ENCODE results near the gene IZUMO4. TPM values are rescaled to one million over a fixed set of nuclear protein-coding genes. Genes with fewer than 3 reads are reported as not detected.
"Not testable (repeated sequence)": the region's sequence is repeated elsewhere in the genome, so short reads cannot be mapped to it uniquely, and the experiment has no call there.

Gene IZUMO4
- polyA plus RNA-seq, 4 donors, result 4.0 to 9.2 (median 7.4) TPM

DNA sequence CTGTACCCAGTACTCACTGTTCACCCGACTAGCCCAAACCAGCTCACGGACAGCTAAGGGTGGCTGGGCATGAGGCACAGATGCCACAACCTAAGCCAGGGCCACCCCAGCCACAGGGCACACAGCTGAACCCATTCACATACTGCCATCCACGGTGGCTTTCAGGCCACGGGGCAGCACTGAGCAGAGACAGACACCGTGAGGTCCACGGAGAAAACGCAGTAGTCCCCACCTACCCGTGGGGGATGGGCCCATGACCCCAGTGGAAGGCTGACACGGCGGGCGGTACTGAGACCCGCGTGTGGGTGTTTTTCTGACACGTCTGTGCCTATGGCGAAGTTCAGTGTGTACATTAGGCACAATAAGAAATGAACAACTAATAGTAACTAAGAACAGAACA is 25.5 kb downstream of the IZUMO4 start:
- DNase-seq (ENCODE audit: low read depth in 4 of 4, low spot score in 2 of 4), result no peak

DNA sequence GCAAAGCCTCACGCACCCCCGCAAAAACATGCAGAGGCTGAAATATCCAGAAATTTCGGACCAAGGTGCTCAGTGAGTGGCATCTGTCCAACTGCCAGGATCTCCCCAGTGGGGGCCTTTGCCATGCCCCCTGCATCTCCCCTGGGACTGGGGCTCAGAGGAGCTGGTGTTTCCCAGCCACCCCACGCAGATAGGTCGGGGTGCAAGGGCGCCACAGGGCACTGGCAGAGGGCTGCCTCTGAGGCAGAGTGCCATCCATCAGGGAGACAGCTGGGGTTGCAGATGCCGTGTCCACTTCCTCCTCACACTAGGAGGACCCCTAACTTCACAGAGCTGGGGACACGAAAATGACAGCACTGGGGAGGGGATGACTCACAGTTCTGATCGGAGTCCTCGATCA is 26.3 kb downstream of the IZUMO4 start:
- no peak for DNase-seq (ENCODE audit: low read depth in 4 of 4, low spot score in 2 of 4)

DNA sequence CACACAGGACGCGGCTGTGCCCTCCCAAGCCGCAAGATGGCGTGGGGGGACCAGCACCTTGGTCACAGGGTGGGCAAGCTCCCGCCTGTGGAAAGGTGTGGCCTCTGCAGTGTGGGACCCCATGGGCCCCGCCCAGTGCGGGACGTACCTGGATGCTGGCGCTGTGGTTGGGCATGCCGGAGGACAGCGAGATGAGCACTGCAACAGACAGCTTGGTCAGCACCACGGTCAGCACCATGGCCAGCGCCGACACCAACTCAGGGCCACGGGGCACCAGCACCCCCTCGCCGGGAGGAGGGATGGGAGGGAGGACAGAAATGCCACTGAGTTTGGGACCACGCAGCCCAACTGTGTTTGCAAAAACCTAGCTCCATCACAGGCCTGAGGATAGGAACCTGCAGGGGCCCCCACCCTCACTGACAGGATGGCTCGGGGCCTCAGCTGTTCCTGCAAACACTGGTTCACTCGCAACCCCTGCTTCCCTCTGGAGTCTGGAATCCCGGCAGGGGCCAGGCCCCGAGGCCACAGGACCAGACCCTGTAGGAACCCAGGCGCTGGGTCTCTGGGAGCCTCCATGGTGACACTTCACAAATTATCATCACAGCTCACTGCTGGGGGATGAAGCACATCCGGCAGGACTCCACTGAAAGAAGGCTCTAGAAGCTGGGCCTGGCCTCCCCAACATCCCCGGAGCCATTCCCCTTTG is 27.1 kb downstream of the IZUMO4 start:
- DNase-seq (ENCODE audit: low read depth in 4 of 4, low spot score in 2 of 4), result no peak

DNA sequence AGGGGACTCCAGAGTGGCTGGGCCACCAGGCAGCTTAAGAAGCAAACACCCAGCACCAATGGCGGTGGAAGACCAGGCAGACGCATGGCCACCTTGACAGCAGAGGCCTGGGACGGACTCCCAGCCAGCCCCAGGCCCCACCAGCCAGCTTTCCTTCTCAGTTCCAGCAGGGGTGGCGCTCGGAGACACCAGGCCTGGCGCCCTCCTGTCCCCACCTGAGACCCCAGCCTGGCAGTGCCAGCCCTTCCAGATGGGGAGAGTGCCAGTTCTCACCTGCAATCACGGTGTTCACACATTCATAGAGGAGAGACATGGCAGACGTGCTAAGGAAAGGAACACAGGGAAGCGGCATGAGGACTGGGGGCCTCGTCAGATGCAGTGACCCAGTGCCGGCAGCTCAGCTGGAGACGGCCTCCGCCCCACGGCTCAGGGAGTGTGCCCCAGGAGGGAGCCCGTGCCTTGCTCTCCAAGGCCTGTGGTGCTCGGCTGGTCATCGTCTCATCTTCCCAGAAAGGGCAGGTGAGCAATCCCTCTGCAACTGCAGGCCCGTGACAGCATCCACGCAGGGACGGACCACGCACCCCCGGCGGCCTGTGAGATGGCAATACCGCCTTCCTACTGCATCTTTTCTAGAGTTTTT is 30.3 kb downstream of the IZUMO4 start:
- DNase-seq (ENCODE audit: low read depth in 4 of 4, low spot score in 2 of 4), result no peak

DNA sequence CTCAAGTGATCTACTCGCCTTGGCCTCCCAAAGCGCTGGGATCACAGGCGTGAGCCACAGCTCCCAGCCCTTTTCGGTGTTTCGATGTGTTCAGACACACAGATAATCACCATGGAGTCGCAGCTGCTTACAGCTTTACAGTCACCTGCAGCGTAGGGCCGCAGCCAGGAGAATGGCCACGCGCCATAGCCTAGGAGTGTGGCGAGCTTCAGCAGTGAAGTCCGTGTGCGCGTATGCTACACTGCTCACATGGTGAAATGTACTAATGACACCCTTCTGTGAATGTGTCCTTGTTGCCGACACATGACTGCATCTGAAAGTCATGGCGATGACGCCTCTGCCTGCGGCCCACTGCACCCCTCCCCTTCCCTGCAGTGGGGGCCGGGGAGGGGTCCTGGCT is 31.0 kb downstream of the IZUMO4 start:
- DNase-seq (ENCODE audit: low read depth in 4 of 4, low spot score in 2 of 4), result no peak

DNA sequence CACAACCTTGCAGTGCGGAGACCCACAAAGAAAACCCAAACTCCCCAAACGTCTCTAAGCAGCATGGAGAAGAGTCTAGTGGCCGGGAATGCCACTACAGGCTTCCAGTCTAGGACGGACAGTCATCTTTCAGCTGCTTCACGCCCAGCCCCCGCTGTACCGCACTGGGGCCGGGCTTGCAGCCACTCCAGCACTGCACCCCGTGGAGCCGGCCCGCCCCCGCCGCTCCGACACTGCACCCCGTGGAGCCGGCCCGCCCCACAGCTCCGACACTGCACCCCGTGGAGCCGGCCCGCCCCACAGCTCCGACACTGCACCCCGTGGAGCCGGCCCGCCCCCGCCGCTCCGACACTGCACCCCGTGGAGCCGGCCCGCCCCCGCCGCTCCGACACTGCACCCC is 31.5 kb downstream of the IZUMO4 start:
- DNase-seq (ENCODE audit: low read depth in 4 of 4, low spot score in 2 of 4), result not testable (repeated sequence)

DNA sequence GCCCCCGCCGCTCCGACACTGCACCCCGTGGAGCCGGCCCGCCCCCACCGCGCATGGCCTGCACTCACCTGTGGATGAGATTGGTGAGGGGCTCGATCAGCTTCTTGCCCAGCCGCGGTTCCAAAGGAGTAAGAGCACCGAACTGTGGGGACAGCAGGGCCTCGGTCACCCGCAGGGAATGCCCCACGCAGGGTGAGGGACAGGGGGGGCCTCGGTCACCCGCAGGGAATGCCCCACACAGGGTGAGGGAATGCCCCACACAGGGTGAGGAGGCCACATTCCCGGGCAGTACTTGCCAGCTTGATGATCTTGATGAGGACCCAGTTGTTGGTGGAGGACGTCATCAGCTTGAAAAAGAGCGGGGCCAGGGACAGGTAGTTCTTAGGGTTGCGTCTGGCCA is 32.3 kb downstream of the IZUMO4 start:
- no peak for DNase-seq (ENCODE audit: low read depth in 4 of 4, low spot score in 2 of 4)

DNA sequence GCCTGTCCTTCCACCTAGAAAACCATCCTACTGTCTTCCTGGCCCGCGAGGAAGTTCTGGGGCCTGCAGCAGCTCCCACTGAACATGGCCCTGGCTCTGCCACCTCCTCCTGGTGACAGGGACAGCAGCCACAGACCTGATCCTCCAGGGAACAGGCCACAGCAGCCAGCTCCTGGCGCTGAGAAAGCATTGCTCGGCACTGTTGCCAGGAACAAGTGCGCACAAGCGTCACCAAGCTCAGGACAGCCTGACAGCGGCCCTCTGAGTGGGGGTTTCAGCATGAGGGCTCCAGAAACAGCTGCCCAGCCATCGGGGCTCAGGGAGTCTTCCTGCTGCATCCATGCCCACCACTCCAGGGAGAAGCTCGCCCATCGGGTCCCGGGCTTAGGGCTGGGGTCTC is 32.8 kb downstream of the IZUMO4 start:
- no peak for DNase-seq (ENCODE audit: low read depth in 4 of 4, low spot score in 2 of 4)

DNA sequence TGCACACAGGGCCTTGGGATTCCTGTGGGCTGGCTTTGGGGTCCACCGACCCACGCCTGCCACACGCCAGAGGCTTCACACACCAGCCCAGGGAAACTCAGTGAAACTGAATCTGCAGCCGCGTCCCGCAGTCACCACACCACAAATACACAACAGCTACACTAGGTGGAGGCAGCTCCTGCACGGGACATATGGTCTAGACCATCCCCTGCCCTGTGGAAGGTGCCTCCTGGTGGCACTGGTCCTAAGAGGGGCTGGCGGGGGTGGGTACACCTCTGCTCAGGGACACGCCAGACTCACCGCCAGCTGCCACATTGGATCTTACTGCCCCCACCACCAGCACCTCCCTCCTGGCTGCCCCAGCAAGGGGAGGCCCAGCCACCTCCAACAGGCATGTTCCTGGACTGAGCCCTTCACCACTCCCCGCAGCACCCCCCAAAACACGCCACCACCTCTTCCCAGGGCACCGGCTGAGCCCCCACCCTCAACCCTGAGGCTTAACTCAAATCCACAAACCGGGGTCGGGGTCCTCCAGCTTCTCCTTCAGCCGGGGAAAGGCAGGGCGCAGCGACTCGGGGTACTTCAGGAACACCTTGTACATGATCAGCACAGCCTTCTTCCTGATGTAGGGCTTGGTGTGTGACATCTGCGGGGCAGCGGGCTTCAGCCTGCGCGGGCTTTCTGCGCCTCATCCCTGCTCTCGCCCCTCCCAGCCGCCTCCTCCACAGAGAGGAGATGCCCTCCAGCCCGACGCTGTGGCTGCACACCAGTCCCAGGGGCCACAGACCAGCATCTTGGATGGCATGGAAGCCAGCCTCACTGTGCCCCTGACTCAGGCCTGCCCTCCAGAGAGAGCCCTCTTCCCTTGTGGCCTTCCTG is 33.4 kb downstream of the IZUMO4 start:
- DNase-seq (ENCODE audit: low read depth in 4 of 4, low spot score in 2 of 4), result no peak

DNA sequence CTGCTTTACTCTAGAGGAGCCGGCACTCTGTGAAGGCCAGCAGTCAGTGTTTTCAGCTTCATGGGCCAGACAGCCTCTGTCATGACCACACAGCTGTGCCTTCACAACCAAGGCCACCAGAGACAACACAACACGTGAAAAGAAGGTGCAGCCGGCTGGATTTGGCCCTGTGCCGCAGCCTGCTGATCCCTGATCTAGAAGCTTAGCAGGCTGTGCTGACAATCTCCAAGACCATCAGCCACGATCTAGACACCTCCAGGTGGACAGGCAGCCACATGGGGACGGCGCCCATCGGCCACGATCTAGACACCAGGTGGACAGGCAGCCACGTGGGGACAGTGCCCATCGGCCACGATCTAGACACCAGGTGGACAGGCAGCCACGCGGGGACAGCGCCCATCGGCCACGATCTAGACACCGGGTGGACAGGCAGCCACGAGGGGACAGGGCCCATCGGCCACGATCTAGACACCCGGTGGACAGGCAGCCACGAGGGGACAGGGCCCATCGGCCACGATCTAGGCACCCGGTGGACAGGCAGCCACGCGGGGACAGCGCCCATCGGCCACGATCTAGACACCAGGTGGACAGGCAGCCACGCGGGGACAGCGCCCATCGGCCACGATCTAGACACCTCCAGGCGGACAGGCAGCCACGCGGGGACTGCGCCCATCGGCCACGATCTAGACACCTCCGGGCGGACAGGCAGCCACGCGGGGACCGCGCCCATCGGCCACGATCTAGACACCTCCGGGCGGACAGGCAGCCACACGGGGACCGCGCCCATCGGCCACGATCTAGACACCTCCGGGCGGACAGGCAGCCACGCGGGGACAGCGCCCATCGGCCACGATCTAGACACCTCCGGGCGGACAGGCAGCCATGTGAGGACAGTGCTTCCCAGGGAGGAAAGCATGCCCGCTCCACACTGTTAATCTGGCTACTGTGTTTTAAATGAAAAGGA is 34.6 kb downstream of the IZUMO4 start:
- DNase-seq (ENCODE audit: low read depth in 4 of 4, low spot score in 2 of 4), result not testable (repeated sequence)

DNA sequence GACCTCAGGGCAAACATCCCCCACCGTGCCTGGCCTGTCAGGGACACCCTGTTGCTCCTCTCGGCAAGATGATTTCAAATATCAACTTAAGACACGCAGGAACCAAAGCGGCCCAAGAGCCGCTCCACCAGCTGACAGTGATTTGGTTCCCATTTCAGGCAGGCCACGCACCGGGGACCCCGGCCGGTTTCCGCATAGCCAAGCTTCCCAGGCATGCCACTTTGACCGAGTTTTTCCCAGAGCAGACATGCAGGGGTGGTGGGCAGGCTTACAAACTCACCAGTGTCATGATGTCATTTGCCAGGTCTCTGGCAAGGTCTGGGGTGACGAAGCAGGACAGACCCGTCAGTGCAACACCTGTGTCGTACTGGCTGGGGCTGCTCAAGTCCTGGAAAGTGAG is 35.5 kb downstream of the IZUMO4 start:
- no peak for DNase-seq (ENCODE audit: low read depth in 4 of 4, low spot score in 2 of 4)

DNA sequence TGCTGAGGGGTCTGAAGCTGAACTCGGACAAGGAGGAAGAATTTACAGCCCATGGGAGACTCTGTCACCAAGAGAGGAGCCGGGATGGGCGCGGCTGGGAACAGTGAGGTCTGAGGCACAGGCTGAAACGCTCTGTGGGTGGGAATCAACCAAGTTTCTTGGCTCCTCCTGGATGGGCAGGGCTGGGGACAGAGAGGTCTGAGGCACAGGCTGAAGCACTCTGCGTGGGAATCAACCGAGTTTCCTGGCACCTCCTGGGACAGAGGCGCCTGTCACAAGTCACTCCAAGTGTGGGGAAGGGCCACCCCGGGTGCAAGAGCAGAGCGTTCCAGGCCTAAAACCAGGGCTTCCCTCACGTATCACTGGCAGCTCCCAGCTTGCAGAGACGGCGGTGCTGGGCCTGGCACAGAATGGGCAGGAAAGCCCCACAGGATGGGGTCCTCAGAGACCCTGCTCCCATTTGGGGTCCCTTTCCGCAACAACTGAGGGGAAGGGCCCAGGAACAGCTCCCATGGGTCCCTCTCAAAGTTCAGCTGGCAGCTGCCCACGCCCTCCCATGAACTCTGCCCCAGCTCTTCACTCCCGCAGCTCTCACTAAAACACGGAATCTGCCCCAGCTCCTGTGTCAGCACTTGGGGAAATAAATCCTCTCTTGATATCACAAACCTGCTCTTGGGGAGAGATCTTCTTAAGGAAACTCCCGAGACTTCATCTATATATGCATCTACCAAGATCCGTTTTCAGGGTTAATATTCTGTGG is 36.2 kb downstream of the IZUMO4 start:
- no peak for DNase-seq (ENCODE audit: low read depth in 4 of 4, low spot score in 2 of 4)

DNA sequence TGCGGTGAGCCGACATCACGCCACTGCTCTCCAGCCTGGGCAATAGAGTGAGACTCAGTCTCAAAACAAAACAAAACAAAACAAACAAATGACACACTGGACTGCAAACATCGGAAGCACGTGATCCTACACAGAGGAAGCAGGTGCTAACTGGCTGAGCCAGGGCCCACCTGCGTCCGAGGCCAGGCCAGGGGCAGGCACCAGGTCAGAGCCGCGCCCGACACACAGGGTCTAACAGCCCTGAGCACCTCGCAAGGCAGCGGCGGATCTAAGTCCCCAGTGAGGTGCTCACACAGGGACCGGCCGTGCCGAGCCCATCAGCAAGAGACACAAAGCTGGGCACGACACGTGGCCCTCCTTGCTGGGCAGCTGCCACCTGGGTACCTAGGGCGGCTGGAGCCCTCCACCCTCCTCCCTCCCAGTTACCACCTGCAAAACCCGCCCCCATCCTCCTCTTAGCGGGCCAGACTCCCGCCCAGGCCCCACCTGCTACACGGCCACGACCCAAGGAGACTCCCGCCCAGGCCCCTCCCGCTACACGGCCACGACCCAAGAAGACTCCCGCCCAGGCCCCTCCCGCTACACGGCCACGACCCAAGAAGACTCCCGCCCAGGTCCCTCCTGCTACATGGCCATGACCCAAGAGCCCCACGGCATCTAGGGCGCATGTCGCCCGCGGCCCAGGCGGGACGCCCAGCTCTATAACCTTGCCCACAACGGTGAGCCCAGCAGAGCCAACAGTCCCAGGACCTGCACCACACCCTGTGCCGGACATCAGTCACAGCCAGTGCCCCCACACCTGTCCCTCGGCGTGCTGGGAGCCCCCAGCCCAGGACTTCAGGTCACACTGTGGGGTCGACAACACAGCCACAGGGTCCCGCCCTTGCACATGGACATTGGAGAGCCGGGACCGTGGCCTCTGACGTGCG is 39.0 kb downstream of the IZUMO4 start:
- no peak for DNase-seq (ENCODE audit: low read depth in 4 of 4, low spot score in 2 of 4)

DNA sequence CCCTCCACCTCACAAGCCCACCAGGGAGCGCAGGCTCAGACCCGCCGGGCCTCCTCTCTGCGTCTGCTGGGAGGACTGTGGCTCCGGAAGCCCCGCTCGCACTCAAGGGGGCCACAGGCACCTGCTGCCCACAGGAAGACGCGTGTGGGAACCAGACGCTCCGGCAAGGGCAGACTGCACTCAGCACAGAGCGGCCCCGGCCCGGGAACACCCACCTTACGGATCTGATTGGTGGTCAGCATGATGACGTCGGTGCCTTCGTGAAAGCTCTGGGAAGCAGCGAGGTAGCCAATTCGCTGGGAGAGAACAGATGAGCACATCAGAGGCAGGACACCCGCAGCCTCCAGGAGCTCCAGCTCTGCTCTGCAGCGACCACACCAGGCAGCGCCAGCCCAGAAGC is 40.1 kb downstream of the IZUMO4 start:
- no peak for DNase-seq (ENCODE audit: low read depth in 4 of 4, low spot score in 2 of 4)

DNA sequence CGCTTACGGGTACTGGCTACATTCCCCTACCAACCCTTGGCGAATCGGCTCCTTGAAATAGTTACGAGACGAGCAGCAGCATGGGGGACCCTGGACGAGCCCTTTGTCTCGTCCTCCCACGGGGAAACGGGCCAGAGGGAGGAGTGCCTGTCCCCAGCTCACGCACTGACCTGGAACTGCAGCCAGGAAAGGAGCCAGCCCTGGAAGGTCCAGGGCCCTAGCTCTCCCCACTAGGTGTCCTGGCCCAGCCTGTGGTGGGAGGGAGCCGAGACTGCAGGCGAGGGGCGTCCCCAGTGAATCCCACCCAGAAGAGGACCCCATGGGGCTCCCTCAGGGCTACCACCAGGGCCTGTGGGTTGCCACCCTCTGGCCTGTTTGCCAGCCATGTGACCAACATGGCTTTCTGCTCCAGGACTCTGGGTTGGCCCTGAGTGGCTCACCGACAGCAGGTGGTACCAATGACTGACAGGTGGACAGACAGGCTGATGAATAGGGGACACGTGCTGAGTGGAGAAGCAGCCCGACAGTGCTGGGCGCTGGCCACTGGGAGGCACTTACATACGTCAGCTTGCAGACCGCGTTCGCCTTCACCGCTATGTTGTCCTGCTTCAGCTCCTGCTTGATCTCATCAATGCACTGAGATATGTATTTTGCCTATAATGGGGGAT is 41.5 kb downstream of the IZUMO4 start:
- DNase-seq (ENCODE audit: low read depth in 4 of 4, low spot score in 2 of 4), result no peak

DNA sequence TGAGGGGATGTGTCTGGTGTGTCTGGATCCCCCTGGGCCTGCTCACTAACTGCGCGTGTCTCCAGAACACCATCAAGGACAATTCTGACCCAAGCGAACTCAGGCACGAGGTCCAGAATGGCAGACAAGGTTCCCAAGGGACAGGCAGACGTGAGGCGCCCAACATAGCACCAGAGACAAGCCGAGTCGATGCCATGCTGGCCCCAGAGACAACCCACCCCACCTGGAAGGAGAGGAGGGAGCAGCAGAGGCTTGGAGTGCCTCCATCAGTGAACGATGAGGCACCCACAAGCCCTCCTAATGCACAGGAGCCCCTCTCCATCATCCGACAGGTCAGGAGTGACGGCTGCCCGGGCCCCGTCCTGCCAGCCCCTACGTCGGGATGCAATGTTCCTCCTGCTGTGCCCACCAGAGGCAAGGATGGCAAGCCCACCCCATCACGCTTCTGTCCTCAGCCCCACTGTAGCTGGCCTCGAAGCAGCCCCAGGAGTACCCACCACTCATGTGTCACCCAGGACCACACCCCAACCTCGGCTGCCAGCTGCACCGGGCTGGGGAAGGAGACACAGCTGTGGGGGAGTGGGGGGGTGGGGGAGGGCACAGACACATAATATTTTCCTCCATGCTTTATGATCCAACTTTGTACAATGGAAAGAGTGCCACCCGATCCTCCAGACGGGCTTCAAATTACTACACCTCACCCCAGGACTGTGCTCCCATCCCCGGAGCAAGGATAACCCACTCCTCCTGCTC is 42.8 kb downstream of the IZUMO4 start:
- no peak for DNase-seq (ENCODE audit: low read depth in 4 of 4, low spot score in 2 of 4)

DNA sequence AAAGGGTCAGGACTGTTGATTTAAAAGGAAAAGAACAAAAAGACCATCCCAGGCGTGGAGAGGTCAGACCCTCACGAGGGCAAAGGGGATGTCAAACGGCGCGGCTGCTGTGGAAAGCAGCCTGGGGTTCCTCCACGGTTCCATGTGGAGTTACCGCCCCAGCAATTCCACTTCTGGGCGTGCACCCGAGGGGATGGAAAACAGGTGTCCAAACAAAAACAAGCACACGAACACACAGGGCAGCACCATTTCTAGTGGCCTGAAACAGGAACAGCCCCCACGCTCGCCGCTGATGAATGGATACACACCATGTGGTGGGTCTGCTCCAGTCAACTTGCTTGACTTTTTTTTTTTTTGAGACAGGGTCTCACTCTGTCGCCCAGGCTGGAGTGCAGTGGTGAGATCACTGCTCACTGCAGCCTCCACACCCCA is 43.4 kb downstream of the IZUMO4 start:
- no peak for DNase-seq (ENCODE audit: low read depth in 4 of 4, low spot score in 2 of 4)
